8988T (cell line): ENCODE data around the gene ZBTB48.
"Not testable (repeated sequence)": the region's sequence is repeated elsewhere in the genome, so short reads cannot be mapped to it uniquely, and the experiment has no call there.

Experiments used
- DNase-seq: peaks from one replicate; pipeline ENCODE4 v3.0.0; 2011

ZBTB48 gene

DNA sequence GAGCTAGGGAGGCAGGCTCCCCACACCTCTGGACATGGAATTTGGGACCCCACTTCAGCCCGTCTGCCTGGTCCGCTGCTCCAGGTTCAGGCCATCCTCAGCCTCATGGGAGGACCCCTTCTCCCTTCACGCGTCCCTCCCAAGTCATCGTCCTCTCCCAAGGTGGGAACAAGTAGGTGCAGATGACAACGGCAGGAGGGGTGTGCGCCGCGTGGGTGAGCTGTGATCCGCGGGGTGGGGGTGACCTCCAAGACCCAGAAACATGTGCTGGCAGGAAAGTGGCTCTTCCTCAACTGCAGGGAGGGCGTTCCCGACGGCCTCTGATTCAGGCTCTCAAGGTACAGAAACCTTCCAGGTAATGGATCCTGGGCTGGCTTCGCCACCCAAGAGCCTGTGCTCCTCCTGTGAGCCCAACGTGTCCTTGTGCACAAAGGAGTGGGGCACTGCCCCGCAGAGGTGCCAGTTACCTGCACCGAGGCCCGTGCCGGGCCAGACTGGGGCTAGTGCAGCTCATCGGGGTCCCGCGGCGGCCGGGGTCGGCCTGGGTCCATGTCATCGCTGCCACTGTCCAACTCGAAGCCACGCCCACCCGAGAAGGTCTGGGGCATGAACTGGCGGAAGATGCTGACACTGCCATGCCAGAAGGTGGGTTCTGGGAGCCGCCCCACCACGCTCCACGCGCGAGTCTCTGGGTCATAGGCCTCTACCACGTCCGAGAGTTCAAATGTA, 13.2 kb downstream of the ZBTB48 start:
- no peak for DNase-seq

- no peak for DNase-seq
Measured at GRCh38 chr1:6593810-6594209, 14.0 kb downstream of the ZBTB48 start.

DNA sequence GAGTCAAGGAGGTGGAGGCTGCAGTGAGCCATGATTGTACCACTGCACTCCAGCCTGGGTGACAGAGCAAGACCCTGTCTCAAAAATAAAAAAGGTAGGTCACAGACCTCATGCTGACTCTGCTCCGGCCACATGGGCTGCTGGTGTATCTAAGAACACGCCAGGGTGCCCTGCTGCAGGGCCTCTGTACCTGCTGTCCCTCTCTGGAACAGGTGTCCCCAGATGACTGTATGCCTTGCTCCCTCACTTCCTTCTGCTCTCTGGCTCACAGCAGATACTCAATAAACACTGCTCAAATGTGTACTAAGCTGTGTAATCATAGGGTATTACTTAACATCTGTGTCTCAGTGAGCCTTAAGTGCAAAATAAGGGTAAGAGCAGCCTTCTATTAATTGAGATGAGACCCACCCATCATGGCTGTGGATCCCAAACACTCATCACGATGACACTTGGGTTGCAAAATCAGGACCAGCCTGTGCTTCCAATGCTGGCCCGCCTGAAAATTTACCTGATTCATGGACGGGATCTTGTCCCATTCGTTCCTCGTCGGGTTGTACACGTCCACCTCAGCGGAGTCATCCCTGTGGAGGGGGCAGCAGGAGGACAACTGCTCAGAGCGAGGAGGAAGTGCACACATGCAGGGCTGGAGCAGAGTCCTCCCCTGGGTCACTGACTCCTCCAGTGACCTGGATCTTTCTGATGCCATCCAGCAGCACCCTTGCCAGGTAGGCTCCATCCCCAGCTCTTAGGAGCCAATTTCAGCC, 15.4 kb downstream of the ZBTB48 start:
- DNase-seq: no peak

DNA sequence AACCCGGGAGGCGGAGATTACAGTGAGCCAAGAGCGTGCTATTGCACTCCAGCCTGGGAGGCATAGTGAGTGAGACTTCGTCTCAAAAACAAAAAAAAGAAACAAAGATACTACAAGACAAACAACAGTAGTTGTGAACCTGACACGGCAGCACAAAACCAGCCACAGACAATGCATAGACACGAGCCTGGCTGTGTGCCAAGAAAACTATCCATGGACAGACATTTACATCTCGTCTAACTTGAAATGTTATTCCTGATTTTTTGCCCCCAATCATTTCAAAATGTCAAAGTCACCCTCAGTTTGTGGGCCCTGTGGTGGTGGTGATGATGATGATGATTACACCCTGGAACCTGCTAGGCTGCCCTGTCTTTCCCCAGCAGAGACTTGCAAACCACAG, 16.6 kb downstream of the ZBTB48 start:
- DNase-seq: no peak

- no peak for DNase-seq
Measured at GRCh38 chr1:6596886-6597776, 17.3 kb downstream of the ZBTB48 start.

DNA sequence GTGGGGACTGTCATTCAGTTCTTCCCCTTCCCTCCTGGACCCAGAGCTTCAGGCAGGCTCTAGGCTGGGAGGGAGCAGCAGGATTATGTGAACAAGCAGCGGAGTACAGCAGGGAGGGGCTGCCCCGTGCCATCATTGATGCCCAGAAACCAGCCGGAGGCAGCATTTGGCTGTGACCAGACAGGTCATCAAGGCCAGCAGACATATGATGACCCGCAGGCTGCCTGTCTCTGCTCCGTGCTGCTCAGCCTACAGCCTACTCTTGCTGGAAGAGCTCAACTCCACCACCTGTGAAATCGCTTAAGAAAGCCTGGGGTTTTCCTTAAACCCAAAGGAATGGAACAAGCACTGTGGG, 18.0 kb downstream of the ZBTB48 start:
- no peak for DNase-seq

DNA sequence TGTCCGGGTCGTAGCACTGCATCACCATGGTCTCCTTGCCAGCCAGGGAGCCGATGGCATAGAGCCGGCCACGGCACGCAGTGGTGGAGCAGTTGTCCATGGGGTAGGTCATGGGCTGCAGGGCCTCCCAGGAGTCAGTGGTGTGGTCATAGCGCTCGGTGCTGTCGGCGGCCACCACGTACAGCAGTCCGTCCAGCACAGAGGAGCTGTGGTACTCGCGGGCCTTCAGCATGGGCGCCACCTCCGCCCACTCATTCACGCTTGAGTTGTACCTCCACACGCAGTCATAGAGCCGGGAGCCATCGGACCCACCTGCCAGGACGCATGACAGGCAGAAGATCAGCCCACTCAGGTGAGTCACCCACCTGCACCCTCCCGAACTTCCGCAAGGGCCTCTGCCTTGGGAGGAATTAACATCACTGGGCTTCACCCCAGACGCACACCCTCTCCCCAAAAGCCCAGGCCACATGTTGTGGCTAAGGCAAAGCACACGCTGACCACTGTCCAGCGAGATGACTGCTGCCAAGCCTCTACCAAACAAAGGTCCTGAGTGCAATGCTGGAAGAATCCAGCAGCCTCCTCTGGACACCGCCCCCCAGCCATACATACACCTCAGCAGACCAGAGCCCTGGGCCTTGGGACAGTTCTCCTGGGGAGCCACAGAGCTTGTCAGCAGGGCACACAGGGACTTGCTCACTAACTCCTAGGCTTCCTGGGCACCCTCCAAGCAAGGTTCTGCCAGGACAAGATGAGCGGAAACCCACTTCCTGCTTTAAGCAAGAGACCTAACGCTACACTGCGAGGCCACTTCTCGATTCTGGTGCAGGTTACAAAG, 19.6 kb downstream of the ZBTB48 start:
- DNase-seq: no peak

DNA sequence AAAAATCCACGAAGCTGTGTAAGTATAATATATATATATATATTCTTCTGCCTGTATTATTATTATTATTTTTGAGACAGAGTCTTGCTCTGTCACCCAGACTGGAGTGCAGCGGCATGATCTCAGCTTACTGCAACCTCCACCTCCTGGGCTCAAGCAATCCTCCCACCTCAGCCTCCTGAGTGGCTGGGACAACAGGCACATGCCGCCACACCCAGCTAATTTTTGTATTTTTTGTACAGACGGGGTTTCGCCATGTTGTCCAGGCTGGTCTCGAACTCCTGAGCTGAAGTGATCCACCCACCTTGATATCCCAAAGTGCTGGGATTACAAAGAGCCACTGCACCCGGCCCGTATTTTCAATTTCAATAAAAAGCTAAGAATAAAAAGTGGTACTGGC, 20.2 kb downstream of the ZBTB48 start:
- DNase-seq: not testable (repeated sequence)

- no peak for DNase-seq
Measured at GRCh38 chr1:6600410-6601048, 20.7 kb downstream of the ZBTB48 start.

GRCh38 chr1:6601049-6601922, 21.5 kb downstream of the ZBTB48 start:
- DNase-seq: no peak

- no peak for DNase-seq
Measured at GRCh38 chr1:6601923-6602668, 22.3 kb downstream of the ZBTB48 start.

GRCh38 chr1:6602669-6603237, 23.0 kb downstream of the ZBTB48 start, which contains the start of gene KLHL21:
KLHL21 (minus strand) TSS chr1:6602869; CDS start chr1:6602817, 52 bp downstream.
- DNase-seq: no peak

DNA sequence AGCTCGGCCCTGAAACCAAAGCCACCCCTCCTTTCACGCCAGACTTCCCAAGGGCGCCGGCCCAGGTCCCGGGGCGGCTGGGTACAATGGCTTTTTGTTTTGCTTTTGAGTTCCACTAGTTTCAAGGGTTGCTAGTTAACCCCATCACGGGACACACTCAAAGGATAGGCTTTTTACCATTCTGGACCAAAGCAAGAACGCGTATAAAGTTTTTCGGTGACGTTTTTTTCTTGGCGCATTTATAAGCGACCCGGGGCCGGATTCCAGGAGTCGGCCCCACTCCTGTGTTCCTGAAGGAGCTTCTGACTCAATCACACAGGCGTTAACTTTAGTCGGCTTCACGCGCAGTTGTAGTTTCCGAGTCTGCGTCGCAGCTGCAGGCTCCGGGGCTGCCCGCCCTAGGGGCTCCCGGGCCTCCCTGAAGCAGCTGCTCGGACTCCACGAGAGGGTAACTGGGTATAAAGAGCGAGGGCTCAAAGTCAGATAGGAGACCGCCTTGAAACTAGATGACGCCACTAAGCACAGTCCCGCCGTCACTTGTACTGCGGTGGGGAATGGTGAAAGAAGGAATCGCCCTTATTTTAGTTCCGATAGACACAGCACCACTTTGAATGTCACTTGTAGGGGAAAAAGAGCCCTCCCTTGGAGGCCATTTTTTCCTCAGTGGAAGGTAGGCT, 23.6 kb downstream of the ZBTB48 start:
- DNase-seq: no peak

- DNase-seq: no peak
Measured at GRCh38 chr1:6603915-6604558, 24.2 kb downstream of the ZBTB48 start.

DNA sequence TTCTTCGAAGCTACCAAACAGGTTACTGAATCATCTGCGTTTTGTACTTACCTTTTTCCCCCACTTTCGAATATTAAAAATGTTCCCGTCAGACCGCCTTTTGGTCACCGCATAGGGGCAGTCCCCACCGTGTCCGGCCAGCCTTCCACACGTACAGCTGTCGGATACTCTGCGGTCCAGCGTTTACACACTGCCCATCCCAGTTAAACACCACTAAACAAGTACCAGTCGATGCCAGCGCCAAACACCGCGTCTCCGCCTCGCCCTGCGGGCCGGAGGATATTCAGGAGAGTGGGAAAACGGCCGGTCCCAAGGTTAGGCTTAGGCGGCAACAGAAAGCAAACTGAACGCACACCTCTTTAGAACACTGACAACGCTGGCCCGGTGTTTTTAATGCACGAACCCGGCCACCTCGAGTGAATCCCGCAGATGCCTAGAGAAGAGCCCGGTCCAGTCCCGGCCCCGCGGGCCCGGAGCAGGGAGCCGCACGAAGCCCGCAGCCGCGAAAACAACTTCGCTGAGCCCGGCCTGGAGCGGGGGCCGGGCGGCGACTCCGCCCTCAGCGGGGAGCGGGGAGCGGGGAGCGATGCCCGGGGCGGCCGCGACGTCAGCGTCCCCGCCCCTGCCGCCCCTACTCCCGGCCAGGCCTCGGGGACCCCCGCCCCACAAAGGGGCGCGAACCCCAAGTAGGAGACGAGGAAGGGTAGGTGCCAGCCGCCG, 33.0 kb downstream of the ZBTB48 start:
- no peak for DNase-seq

GRCh38 chr1:6613361-6614018, 33.7 kb downstream of the ZBTB48 start, which contains the start of gene PHF13:
PHF13 (plus strand) TSS chr1:6613731; CDS start chr1:6614067, 336 bp downstream.
- peak; percentile 95 for DNase-seq
